DMS114 treated with DMSO at 0.1 percent for 48 hours (cell line): ENCODE measurements around the gene C14orf119.
A peak's percentile ranks its signal among the peaks of the same experiment; 100 is the strongest.

ENCODE experiments used
- DNase-seq: peaks from one replicate; lab custom pipeline; 2025; ENCODE audit not compliant: unreplicated experiment; lab: John Stamatoyannopoulos, UW

The C14orf119 gene

DNA sequence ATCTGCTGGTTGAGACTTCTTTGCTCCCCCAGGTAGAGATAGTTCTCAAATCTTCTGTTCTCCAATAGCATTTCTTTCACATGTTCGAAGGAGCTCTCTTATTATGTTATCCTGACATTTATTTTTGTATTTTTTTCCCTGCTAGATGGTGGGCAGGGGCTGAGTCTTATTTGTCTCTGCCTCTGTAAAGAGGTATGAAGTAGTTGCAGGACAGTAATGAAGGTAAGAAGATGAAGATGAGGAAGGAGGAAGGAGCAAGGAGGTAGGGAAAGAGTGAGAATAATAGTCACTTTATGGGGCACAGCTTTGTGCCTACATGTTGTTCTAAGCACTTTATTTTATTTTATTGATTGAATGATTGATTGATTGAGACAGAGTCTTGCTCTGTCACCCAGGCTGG, 14.5 kb downstream of the C14orf119 start:
- DNase-seq, result no peak

DNA sequence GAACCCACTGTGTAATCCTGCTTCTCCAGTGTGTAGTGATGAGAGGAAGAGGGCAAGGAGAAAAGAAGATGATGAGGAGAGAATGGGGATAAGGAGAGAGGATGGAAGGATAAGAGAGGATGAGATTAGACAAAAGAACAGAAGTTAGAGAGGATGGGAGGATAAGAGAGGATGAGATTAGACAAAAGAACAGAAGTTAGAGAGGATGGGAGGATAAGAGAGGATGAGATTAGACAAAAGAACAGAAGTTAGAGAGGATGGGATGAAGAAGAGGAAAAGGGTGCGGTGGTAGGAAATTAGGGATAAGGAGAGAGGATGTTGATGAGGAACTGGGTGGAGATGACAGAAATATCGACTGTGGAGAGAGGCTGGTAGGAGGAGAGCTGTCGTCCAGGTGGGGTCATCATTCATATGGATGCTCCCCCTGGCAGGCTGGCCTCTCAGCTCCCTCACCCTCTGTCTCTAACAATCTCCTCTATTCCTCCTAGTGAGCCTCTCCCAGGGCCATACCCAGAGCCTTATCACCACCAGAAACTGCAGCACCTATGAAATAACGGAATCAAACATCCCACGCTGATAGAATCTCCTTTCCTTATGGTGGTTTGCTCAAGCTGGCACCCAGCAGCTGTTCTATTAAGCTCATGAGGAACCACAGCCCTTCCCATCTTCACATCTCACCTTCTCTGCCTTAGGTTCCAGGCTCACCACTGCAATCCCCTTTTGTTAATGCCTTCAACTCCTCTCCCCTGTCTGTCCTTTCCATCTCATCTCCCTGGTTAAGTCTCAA, 15.5 kb downstream of the C14orf119 start:
- no peak for DNase-seq

- DNase-seq, result no peak
Observed at GRCh38 chr14:23112359-23113178, 17.3 kb downstream of the C14orf119 start.

DNA sequence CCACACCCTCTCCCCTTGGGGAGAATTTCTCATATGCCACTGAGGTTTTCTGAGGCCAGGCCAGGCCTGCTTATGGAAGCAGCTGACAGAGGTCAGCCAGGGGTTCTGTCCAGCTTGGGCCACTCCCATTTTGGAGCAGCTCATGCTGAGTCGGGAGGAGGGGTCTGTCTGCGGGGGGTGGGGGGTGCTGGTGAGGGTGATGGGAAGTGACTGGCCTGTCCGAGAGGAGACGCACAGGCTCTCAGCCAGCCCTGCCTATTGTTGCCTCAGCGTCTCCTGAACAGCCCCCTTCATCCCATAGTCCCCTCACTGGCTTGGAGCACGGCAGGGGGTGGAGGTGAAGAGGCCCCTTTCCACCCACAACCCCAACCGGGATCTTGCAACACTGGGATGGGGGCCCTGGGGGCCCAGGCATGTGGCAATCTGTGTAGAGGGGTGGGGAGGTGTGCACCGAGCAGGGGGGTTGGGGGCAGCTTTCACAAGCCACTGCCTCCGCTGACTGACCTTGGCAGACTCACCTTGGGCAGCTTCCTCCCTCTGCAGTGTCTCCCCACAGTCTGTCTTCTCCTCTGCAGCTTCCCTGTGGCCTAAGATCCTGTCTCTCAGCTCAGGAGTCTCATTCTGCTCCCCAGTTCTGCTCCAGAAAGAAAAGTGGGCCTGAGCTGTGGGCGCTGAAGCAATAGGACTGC, 18.3 kb downstream of the C14orf119 start:
- DNase-seq, result no peak

DNA sequence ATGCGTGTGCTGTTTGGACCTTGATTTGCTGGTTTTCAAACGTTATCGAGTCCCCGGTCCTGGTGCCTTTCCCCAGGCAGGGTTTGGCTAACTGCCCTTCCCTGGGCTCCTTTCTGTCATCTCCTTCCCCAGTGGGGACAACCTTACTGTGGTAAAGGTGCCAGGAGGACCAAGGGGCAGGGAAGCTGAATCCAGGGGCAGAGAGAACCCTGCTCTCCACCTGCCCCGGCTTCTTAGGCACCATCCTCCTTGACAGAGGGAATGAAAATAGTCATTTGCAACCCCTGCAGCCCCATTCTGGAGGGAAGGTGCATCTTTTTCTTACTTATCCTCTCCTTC, 18.8 kb downstream of the C14orf119 start:
- DNase-seq, result no peak

DNA sequence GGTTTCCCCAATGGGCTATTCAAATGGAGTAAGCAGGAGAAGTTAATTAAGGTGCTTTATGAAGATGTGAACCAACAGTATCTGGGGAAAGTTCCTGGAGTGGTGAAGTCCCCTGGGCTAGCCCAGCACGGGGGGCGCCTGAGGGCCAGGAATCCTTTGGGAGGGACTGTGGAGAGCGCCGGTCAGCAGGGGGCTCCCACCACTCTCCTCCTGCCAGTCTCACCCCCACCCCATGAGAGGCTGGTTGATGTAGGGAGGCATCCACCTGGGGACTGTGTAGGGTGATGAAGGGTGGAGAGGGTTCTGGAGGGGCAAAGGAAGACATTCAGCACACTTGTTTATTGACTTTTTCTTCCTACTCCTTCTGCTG, 19.3 kb downstream of the C14orf119 start:
- no peak for DNase-seq

GRCh38 chr14:23115039-23115731, 19.9 kb downstream of the C14orf119 start:
- no peak for DNase-seq

GRCh38 chr14:23115918-23116317, 20.6 kb downstream of the C14orf119 start:
- no peak for DNase-seq

DNA sequence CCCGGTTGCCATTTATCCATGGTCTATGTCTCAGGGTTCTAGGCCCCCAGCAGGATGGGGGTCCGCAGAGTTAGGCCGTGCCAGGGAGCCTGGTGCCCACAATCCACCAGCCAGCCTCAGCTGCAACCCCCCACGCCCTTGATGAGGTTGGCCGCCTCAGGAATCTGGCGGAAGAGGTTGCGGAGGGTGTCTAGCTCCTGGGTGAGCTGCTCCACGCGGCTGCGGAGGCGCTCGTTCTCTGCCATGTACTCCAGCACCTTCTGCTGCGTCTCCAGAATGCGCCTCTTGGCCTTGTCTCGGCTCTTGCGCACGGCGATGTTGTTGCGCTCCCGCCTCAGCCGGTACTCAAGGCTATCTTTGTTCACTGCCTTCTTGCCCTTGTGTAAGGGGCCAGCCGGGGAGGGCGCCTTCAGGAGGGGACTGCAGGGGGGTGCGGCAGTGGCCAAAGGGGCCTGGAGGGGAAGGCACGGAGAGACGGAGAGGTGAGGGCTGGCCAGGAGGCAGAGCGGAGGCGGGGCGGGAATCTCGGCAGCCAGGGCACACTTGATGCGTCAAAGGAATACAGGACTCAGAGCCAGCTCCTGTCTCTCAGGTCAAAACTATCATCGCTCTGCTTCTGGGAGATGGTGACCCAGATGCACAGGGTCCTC, 22.2 kb downstream of the C14orf119 start:
- DNase-seq, result no peak

- no peak for DNase-seq
Observed at GRCh38 chr14:23118506-23119362, 23.4 kb downstream of the C14orf119 start, which contains the start of gene CEBPE. CEBPE (minus strand) TSS chr14:23119255; CDS start chr14:23119091, 164 bp downstream.

GRCh38 chr14:23119363-23120327, 24.3 kb downstream of the C14orf119 start:
- DNase-seq, result no peak

DNA sequence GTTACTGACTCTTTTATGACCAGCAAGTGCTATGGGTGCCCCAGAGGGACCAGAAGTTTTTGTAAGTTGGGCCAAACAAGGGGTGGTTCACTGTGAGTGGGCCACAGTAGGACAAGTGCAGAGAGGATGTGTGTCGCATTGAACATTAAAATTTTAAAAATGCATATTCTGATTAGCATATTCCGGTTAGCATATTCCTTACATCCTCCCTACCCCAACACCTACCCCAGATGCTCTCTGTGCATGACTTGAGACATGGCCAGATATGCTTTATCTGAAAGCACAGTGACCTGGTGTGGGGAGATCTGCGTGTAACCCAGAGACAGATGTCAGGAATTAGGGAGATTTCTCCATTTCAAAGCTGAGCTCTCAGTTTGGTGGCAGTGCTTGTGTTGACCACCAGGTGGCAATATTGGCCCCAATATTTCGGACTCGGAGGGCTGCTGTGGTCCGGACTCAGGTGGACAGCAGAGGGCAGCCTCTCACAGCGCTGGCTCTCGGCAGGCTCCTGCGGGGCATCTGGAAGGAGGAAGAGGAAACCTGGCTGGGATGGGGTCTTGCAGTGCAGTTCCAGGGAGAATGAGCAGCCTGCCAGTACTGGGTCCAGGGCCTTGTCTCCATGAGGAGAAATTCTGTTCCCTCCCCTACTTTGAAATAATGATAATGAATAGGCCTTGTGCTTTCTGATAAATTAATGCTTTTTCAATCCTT, 25.4 kb downstream of the C14orf119 start:
- DNase-seq, result peak; percentile 67

GRCh38 chr14:23121361-23121771, 26.1 kb downstream of the C14orf119 start:
- no peak for DNase-seq

DNA sequence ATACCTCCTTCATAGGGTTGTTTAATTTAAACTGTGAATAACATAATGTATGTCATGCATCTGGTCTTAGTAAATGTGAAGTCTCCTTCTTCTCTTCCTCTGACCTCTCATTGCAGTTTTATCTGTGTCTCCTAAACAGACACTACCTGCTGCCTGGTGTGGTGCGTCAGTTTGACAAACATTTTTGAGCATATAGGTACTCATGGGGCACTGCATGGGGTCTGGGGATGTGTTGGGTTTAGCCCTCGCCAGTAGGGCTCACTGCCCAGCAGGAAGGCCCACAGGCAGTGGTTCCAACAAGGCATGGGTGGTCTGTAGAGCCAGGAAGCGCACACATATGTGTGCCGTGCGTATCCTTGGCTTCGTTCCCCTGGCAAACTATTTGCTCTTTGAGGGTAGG, 26.8 kb downstream of the C14orf119 start:
- no peak for DNase-seq

DNA sequence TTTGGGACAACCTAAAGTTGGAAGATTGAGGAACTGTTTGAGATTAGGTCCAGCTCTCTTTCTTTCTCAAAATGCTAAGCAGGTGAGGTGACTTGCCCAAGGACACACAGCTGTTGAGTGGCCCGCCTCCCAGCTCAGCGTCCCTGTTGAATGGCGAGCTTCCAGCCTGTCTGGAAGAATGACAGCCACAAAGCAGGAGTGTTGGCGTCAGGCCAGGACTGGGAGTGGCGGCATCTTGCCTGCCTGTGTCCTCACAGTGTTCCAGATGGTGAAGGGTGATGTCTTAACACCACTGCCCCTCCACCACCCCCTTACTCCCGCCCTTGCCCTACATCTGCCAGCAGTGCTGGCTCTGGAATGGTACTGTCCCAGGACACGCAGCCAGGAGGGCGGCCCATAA, 28.1 kb downstream of the C14orf119 start:
- DNase-seq, result no peak

DNA sequence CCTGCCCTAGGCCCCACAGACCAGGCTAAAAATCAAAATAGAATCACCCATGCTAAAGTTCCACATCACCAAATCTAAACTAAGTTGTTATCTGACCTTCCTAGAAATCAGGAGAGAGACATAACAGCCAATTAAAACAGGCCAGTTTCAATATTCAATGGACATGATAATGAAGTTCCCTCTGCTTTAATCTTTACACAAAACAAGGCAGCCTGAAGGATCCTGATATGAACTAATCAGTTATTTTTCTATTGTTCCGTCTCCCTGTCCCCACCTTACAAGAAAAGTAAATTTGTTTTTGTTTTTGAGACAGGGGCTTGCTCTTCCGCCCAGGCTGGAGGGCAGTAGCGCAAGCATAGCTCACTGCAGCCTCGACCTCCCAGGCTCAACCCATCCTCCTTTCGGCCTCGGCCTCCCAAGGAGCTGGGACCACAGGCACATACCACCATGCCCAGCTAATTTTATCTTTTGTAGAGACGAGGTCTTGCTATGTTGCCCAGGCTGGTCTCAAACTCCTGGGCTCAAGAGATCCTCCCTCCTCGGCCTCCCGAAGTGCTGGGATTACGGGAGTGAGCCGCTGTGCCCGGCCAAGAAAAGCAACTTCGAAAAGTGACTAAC, 29.1 kb downstream of the C14orf119 start:
- no peak for DNase-seq

DNA sequence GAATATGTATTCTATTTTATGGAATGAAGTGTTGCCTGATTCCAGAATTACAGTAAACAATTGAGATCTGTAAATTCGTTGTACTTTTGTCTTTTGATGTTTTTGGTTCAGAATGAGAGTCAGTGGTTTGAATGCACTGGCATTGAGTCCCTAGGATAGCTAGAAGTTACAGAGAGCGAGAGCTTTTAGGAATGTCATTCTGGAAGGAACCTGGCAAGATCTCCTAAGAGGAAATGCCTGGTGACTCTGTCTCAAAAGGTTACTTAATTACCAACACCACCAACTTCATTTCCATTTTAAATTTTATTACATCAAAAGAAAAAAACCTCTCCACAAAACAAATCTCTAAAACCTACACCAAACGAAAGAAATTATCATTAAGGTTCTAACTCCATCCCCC, 29.7 kb downstream of the C14orf119 start:
- DNase-seq, result no peak
